Progenitor cell of endocrine pancreas (in vitro differentiated cells): ENCODE results near the gene CDK1. TPM values are rescaled to one million over a fixed set of nuclear protein-coding genes. Genes with fewer than 3 reads are reported as not detected.

Experiments
- DNase-seq: peaks from one replicate; pipeline ENCODE4 v3.0.0; 2021; ENCODE audit warnings: low spot score; ENCODE audit not compliant: unreplicated experiment
- H3K27ac Mint-ChIP-seq: 2 replicates; pipeline ENCODE4 v1.8.0; 2021; ENCODE audit warnings: mild to moderate bottlenecking, moderate library complexity, mixed read lengths
- H3K27me3 Mint-ChIP-seq: 2 replicates; pipeline ENCODE4 v1.8.0; 2021; ENCODE audit warnings: mixed read lengths
- H3K36me3 Mint-ChIP-seq: 2 replicates; pipeline ENCODE4 v1.8.0; 2022; ENCODE audit warnings: mixed read lengths; ENCODE audit not compliant: insufficient read depth
- H3K4me1 Mint-ChIP-seq: 2 replicates; pipeline ENCODE4 v1.8.0; 2021; ENCODE audit warnings: low read depth, mixed read lengths
- H3K4me3 Mint-ChIP-seq: 2 replicates; pipeline ENCODE4 v1.8.0; 2021; ENCODE audit warnings: low read depth, mild to moderate bottlenecking, moderate library complexity, mixed read lengths
- H3K9me3 Mint-ChIP-seq: 2 replicates; pipeline ENCODE4 v1.8.0; 2021; ENCODE audit warnings: low read depth, mixed read lengths
- CTCF ChIP-seq: fragments of 200-600 bp; sonication (generic); IDR thresholded peaks from one replicate; pipeline ENCODE4 v1.5.0; 2021; ENCODE audit warnings: antibody characterized with exemption, mild to moderate bottlenecking; ENCODE audit not compliant: unreplicated experiment
- total RNA-seq: library from RNA; stranded (reverse); gene quantifications from 2 replicates; pipeline ENCODE4 v1.2.1, GENCODE V29; 2021

The CDK1 gene
- total RNA-seq, 1 donor from 2014 or later, result 38.2 TPM

DNA sequence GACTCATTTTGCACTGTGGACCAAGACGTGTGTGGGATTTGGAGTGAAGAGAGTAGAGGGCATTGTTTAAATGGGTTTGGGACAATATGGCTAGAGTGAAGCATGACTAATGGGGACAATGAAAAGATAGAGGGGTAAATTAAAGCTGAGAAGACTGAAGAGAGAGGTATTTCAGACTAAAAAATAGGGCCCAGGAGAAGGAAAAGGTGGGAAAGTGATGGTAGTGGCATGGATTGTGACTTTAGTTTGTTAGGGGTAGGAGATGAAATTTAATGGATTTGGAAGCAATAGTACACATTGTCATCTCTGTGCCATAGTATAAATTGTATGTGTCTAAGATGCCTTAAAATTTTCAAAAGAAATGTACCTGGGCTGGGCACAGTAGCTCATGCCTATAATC, 18.2 kb downstream of the CDK1 start:
- Mint-ChIP-seq H3K9me3 (no peaks in the 10 kb centered on the region), H3K27ac (no peak overlapping the region)
- DNase-seq, result no peak

DNA sequence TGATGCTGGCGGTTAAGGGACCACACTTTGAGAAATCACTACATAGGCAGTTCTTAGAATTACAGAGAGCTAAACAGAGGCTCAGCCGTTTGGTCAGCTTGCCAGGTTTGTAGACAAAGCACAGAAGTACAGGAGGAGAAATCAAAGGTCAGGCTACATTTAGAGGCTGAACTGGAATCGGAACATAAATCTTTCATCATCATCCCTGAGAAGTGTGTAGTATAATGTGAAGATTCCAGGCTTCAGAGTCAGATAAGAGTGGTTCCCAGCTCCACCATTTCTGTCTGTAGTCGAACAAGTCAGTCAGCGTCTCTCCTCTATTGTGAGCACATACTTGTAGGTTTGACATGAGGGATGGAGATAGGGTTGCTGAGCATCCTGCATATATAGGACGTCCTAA, 18.9 kb downstream of the CDK1 start:
- Mint-ChIP-seq H3K27me3 (no peaks in the 10 kb centered on the region), H3K9me3 (no peaks in the 10 kb centered on the region), H3K36me3 (peaks cover 7% of the 10 kb centered on the region), H3K4me1 (peaks cover 2% of the 10 kb centered on the region), H3K27ac (no peak overlapping the region), H3K4me3 (no peak overlapping the region)
- no peak for TF ChIP-seq CTCF
- DNase-seq, result no peak

More for the DNA sequence above, 18.2 kb downstream of the CDK1 start:
- Mint-ChIP-seq H3K36me3 (peaks cover 8% of the 10 kb centered on the region), H3K4me1 (no peaks in the 10 kb centered on the region), H3K4me3 (no peak overlapping the region), H3K27me3 (no peaks in the 10 kb centered on the region)
- TF ChIP-seq CTCF, result no peak

DNA sequence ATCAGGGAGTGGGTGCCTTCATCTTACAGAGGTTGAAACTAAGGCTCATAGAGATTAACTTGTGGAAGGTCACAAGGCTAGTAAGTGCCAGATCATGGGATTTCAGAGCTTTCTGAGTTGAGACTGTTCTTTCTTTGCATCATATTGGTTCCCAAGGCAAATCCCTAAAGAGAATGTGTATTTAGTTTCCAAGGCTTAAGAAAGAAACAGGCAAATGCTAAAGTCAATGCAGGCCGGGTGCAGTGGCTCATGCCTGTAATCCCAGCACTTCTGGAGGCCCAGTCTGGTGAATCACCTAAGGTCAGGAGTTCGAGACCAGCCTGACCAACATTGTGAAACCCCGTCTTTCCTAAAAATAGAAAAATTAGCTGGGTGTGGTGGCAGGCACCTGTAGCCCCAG, 19.8 kb downstream of the CDK1 start:
- Mint-ChIP-seq H3K9me3 (no peaks in the 10 kb centered on the region), H3K4me1 (peaks cover 2% of the 10 kb centered on the region), H3K36me3 (peaks cover 4% of the 10 kb centered on the region), H3K27ac (no peak overlapping the region), H3K4me3 (no peak overlapping the region), H3K27me3 (no peaks in the 10 kb centered on the region)
- DNase-seq, result no peak
- no peak for TF ChIP-seq CTCF

DNA sequence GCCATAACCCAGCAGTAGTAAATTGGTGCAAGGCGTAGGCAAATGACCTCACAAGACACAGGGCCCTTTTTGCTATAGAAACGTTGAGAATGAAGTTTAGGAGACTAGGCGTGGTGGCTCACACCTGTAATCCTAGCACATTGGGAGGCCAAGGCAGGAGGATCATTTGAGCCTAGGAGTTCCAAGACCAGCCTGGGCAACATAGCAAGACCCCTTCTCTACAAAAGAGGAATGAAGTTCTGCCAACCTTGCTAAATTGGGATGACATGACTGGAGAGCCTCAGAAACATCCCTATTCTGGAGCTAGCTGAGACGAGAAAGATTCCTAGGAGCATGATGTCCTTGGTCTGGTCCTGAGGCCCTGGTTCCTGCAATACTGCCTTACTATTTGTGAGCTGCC, 20.6 kb downstream of the CDK1 start:
- no peak overlapping the region for H3K27ac Mint-ChIP-seq
- no peak for DNase-seq
- no peaks in the 10 kb centered on the region for H3K27me3 Mint-ChIP-seq
- peaks cover 3% of the 10 kb centered on the region for H3K36me3 Mint-ChIP-seq
- no peaks in the 10 kb centered on the region for H3K9me3 Mint-ChIP-seq
- H3K4me1 Mint-ChIP-seq, result peaks cover 2% of the 10 kb centered on the region
- no peak overlapping the region for H3K4me3 Mint-ChIP-seq
- no peak for TF ChIP-seq CTCF

- no peak for TF ChIP-seq CTCF
- Mint-ChIP-seq H3K27ac (no peak overlapping the region), H3K4me1 (peaks cover 2% of the 10 kb centered on the region), H3K36me3 (peaks cover 3% of the 10 kb centered on the region), H3K9me3 (no peaks in the 10 kb centered on the region), H3K4me3 (no peak overlapping the region), H3K27me3 (no peaks in the 10 kb centered on the region)
- DNase-seq, result no peak
Measured at GRCh38 chr10:60799971-60800650, 21.8 kb downstream of the CDK1 start.
